ENCODE results near the gene ACVRL1.

- TF ChIP-seq CTCF (IDR thresholded peaks at IDR 0.05) (no peak), POLR2A (IDR thresholded peaks at IDR 0.05) (no peak)
Measured at GRCh38 chr12:51950682-51951198, 43.4 kb downstream of the ACVRL1 start.
